Activated B cell treated with CpG ODN at 0.5 μM for 24 hours (primary cell): ENCODE results near the gene PHACTR1. TPM values are rescaled to one million over a fixed set of nuclear protein-coding genes. Genes with fewer than 3 reads are reported as not detected.

ENCODE experiments used
- ATAC-seq: fragments of 200-7000 bp; cut with Tn5 transposase; one replicate; pipeline ENCODE4 v1.10.0; 2021; ENCODE audit warnings: low read depth, mild to moderate bottlenecking, moderate library complexity
- CTCF ChIA-PET: fragments of 350-600 bp; sonication (Branson Sonifier 250); formaldehyde crosslinking; loops from one replicate; lab custom pipeline; 2021; ENCODE audit warnings: antibody characterized with exemption; lab: Charles Lee
- POLR2A ChIA-PET: fragments of 350-600 bp; sonication (Branson Sonifier 250); formaldehyde crosslinking; loops from one replicate; lab custom pipeline; 2021; ENCODE audit warnings: antibody characterized with exemption; lab: Charles Lee
- DNase-seq: peaks from one replicate; pipeline ENCODE4 v3.0.0; 2022
- H3K27ac Mint-ChIP-seq: one replicate; pipeline ENCODE4 v1.8.0; 2020; ENCODE audit warnings: mixed read lengths
- H3K27me3 Mint-ChIP-seq: one replicate; pipeline ENCODE4 v1.8.0; 2021; ENCODE audit warnings: mixed read lengths
- H3K36me3 Mint-ChIP-seq: one replicate; pipeline ENCODE4 v1.8.0; 2021; ENCODE audit warnings: low read depth, mixed read lengths
- H3K4me1 Mint-ChIP-seq: one replicate; pipeline ENCODE4 v1.8.0; 2021; ENCODE audit warnings: mixed read lengths
- H3K4me3 Mint-ChIP-seq: one replicate; pipeline ENCODE4 v1.8.0; 2020; ENCODE audit warnings: mild to moderate bottlenecking, mixed read lengths
- H3K9me3 Mint-ChIP-seq: one replicate; pipeline ENCODE4 v1.8.0; 2020; ENCODE audit warnings: mixed read lengths
- intact Hi-C: fragments of 100-400 bp; cut with micrococcal nuclease; formaldehyde crosslinking; loops from one replicate; pipeline ENCODE4 v1.15.1; 2024
- total RNA-seq: library from RNA; stranded (reverse); gene quantifications from 2 replicates; pipeline ENCODE4 v1.2.3, GENCODE V29; 2022
- TF ChIP-seq, protein P1 (sequence below): fragments of 200-600 bp; IDR thresholded peaks from one replicate; pipeline ENCODE4 v1.8.0; 2022; ENCODE audit warnings: antibody characterized with exemption, mild to moderate bottlenecking

The PHACTR1 gene
- total RNA-seq, 1 donor from 2014 or later: 115 TPM

DNA sequence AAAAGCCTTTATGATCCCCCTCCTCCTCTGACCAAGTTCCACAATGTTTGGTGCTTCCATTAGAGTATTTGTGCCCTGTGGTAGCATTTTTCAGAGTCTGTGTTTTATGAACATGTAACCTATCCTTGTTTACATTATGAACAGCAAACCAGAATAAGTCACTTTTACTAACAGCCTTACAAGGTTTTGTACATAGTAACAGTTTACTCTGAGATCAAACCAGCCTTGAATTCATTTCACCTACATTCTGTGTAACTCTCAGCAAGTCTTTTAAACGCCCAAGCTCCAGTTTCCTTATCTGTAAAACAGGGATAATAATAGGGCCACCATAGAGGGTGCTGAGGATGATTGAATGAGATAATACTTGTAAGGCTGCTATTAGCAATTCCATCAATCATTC lies 175.0 kb downstream of the PHACTR1 start:
- POLR2A ChIA-PET: no interaction called here
- no peak overlapping the region for H3K4me3 Mint-ChIP-seq
- no peaks in the 10 kb centered on the region for H3K36me3 Mint-ChIP-seq
- no peak for ATAC-seq
- CTCF ChIA-PET: interaction anchor here (1.2 to 1.8 kb wide), 2 partner anchors 1235 to 1238 kb away, joined by 3 to 7 read pairs; no protein-coding TSS in a partner anchor
- H3K4me1 Mint-ChIP-seq: peaks cover 3% of the 10 kb centered on the region
- peaks cover 7% of the 10 kb centered on the region for H3K27me3 Mint-ChIP-seq
- H3K27ac Mint-ChIP-seq: no peak overlapping the region
- TF ChIP-seq, protein P1, sequence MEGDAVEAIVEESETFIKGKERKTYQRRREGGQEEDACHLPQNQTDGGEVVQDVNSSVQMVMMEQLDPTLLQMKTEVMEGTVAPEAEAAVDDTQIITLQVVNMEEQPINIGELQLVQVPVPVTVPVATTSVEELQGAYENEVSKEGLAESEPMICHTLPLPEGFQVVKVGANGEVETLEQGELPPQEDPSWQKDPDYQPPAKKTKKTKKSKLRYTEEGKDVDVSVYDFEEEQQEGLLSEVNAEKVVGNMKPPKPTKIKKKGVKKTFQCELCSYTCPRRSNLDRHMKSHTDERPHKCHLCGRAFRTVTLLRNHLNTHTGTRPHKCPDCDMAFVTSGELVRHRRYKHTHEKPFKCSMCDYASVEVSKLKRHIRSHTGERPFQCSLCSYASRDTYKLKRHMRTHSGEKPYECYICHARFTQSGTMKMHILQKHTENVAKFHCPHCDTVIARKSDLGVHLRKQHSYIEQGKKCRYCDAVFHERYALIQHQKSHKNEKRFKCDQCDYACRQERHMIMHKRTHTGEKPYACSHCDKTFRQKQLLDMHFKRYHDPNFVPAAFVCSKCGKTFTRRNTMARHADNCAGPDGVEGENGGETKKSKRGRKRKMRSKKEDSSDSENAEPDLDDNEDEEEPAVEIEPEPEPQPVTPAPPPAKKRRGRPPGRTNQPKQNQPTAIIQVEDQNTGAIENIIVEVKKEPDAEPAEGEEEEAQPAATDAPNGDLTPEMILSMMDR: no peak
- peaks cover 16% of the 10 kb centered on the region for H3K9me3 Mint-ChIP-seq
- intact Hi-C loops: loop anchor here (5.0 kb wide), 1 partner anchor 604 kb away; no protein-coding TSS in a partner anchor
- DNase-seq: no peak

- ATAC-seq (no peak), DNase-seq (no peak)
- peaks cover 3% of the 10 kb centered on the region for H3K4me1 Mint-ChIP-seq
- H3K27ac Mint-ChIP-seq: no peak overlapping the region
- intact Hi-C loops: loop anchor here (5.0 kb wide), 1 partner anchor 605 kb away; no protein-coding TSS in a partner anchor
- TF ChIP-seq, protein P1: no peak
- H3K36me3 Mint-ChIP-seq: no peaks in the 10 kb centered on the region
- ChIA-PET POLR2A (no interaction called here), CTCF (interaction anchor here (1.2 to 1.8 kb wide), 2 partner anchors 1236 to 1239 kb away, joined by 3 to 7 read pairs; no protein-coding TSS in a partner anchor)
- peaks cover 16% of the 10 kb centered on the region for H3K9me3 Mint-ChIP-seq
- H3K27me3 Mint-ChIP-seq: peaks cover 9% of the 10 kb centered on the region
- H3K4me3 Mint-ChIP-seq: no peak overlapping the region
Measured at GRCh38 chr6:12892151-12892550, 175.6 kb downstream of the PHACTR1 start.

DNA sequence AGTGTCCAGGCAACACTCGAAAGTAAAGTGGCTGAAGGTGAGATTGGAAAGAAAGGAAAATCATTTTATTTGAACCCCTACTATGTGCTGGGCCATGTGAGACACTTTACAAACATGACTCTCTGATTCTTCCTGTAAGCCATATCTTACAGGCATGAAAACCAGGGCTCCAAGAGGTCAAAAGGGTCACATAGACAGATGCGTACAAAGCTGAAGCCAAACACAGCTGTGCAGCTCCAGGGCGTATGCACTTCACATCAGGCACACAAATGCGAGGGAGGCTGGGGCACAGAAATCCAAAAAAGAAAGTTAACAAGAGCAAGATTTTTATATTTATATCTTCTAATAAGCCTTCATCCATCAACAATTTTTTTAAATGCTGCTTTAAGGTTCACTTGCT lies 176.5 kb downstream of the PHACTR1 start:
- intact Hi-C loops: loop anchor here (1.0 to 5.0 kb wide), 2 partner anchors 606 to 659 kb away; no protein-coding TSS in a partner anchor
- Mint-ChIP-seq H3K4me1 (peaks cover 3% of the 10 kb centered on the region), H3K9me3 (peaks cover 16% of the 10 kb centered on the region), H3K4me3 (no peak overlapping the region), H3K27me3 (peaks cover 15% of the 10 kb centered on the region), H3K36me3 (no peaks in the 10 kb centered on the region), H3K27ac (no peak overlapping the region)
- TF ChIP-seq, protein P1: no peak
- DNase-seq (no peak), ATAC-seq (no peak)
- ChIA-PET POLR2A (no interaction called here), CTCF (interaction anchor here (1.2 to 1.8 kb wide), 5 partner anchors 8 to 1238 kb away, joined by 3 to 14 read pairs (median 6); no protein-coding TSS in a partner anchor)

DNA sequence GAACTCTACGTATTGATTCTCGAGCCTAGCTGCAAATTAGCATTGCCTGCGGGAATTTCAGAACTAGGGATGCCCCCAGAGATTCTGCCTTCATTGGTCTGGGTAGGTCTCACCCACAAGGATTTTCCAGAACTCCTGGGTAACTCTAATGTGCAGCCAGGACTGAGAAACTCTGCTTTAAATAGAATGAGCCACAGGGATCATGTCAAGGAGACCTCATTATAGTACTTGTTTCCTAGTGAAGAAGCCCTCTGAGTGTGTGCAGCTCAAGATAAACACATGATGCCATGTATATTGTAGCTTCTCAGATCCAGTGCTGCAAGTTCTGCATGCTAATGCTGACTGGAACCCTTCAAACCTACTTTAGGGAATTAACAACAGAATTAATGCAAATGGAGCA lies 179.2 kb downstream of the PHACTR1 start:
- Mint-ChIP-seq H3K27me3 (peaks cover 25% of the 10 kb centered on the region), H3K27ac (no peak overlapping the region), H3K4me1 (peaks cover 3% of the 10 kb centered on the region), H3K4me3 (no peak overlapping the region), H3K9me3 (peaks cover 12% of the 10 kb centered on the region), H3K36me3 (no peaks in the 10 kb centered on the region)
- CTCF ChIA-PET: interaction anchor here (1.0 to 1.2 kb wide), 2 partner anchors 15 to 258 kb away, joined by 3 read pairs; no protein-coding TSS in a partner anchor
- intact Hi-C loops: no loop called here
- no peak for ATAC-seq
- TF ChIP-seq, protein P1: no peak
- no peak for DNase-seq
- POLR2A ChIA-PET: no interaction called here

GRCh38 chr6:12896208-12896733 lies 179.7 kb downstream of the PHACTR1 start:
- Mint-ChIP-seq H3K36me3 (no peaks in the 10 kb centered on the region), H3K27ac (no peak overlapping the region), H3K4me3 (no peak overlapping the region), H3K4me1 (peaks cover 3% of the 10 kb centered on the region), H3K9me3 (peaks cover 6% of the 10 kb centered on the region), H3K27me3 (peaks cover 27% of the 10 kb centered on the region)
- ATAC-seq (no peak), DNase-seq (no peak)
- ChIA-PET CTCF (no interaction called here), POLR2A (no interaction called here)
- intact Hi-C loops: no loop called here
- TF ChIP-seq, protein P1: no peak
